Astrocyte of the spinal cord (primary cell): ENCODE measurements around the gene TRAF7.

ENCODE experiments used
- DNase-seq: peaks from one replicate; pipeline ENCODE4 v3.0.0; 2011; ENCODE audit warnings: low read depth, low spot score
- H3K4me3 ChIP-seq: 2 replicates; pipeline ENCODE4 v1.5.1; 2011; ENCODE audit warnings: low read depth, mild to moderate bottlenecking, low read length, moderate library complexity
- CTCF ChIP-seq: IDR thresholded peaks from 2 replicates; pipeline ENCODE4 v1.5.1; 2012; ENCODE audit warnings: low read depth, mild to moderate bottlenecking, low read length, inconsistent platforms
- in situ Hi-C: cut with HindIII; loops from 2 replicates; pipeline ENCODE4 v1.10.0; 2017; ENCODE audit warnings: low sequenced_read_pairs

Gene TRAF7

GRCh38 chr16:2212362-2213324, 57.1 kb downstream of the TRAF7 start:
- in situ Hi-C loops = no loop called here
- DNase-seq = no peak
- H3K4me3 ChIP-seq = peak overlapping the region; percentile 54
- no peak for TF ChIP-seq CTCF

GRCh38 chr16:2213817-2214718, 58.5 kb downstream of the TRAF7 start:
- in situ Hi-C loops = no loop called here
- DNase-seq = no peak
- peak overlapping the region; percentile 54 for H3K4me3 ChIP-seq
- TF ChIP-seq CTCF = no peak

- no peak for DNase-seq
- peak within 1 kb of the TSS; percentile 71 for H3K4me3 ChIP-seq
- in situ Hi-C loops = no loop called here
- TF ChIP-seq CTCF = no peak
These were observed 59.1 kb downstream of the TRAF7 start, which contains the start of gene PGP for GRCh38 chr16:2214719-2214968. TSS of gene PGP (minus strand) at chr16:2214840. CDS start at chr16:2214777, 63 bp downstream.

- H3K4me3 ChIP-seq = no peak overlapping the region
- no peak for DNase-seq
- no peak for TF ChIP-seq CTCF
- in situ Hi-C loops = no loop called here
These were observed 60.7 kb downstream of the TRAF7 start for GRCh38 chr16:2216330-2216729.

- in situ Hi-C loops = no loop called here
- H3K4me3 ChIP-seq = peak within 1 kb of the TSS; percentile 90
- DNase-seq = peak; percentile 100
- no peak for TF ChIP-seq CTCF
These were observed 67.8 kb downstream of the TRAF7 start, which contains the start of gene E4F1 for GRCh38 chr16:2223221-2223941. TSS of gene E4F1 (plus strand) at chr16:2223591. CDS start at chr16:2223614, 23 bp downstream.

GRCh38 chr16:2223942-2224486, 68.4 kb downstream of the TRAF7 start:
- in situ Hi-C loops = no loop called here
- peak; percentile 45 for DNase-seq
- peak overlapping the region; percentile 90 for H3K4me3 ChIP-seq
- peak; percentile 42 for TF ChIP-seq CTCF
